ENCODE results near the gene SYT7. TPM values are rescaled to one million over a fixed set of nuclear protein-coding genes. Genes with fewer than 3 reads are reported as not detected.

SYT7 gene
- total RNA-seq, 3 donors from 2014 or later (not counting 1 experiment from before 2014, with no cell fraction given) = 0.07 TPM; not detected in 2

DNA sequence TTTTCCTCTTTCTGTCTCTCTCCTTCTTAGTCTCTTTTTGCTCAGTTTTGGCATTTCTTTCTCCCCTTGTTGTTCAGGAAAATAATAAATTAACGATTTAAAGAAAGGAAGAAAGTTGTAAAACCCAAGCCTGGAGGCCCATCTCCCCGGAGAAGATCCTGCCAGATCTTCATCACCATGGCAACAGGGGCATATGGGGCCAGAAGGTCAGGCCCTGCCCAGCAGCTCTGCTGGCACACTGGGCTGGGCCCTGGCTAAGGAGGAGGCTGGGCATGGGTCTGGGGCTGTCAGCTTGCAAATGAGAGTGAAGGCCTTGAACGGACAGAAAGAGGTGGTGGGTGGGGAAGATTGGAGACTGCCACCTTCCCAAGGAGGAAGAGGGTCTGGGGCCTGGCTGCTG is 69.5 kb downstream of the SYT7 start:
- peaks cover 25 to 27% of the 10 kb centered on the region in 2 donors for H3K27me3 Mint-ChIP-seq (ENCODE audit: low read depth in 2 of 2)
- Histone ChIP-seq H3K27ac (ENCODE audit: low read length) (no peak overlapping the region), H3K9me3 (ENCODE audit: control insufficient read depth, insufficient read depth, low read length) (no peaks in the 10 kb centered on the region), H3K27me3 (ENCODE audit: control insufficient read depth, insufficient read depth, low read length) (peaks cover 14% of the 10 kb centered on the region), H3K4me3 (ENCODE audit: low read length) (no peak overlapping the region), H3K4me1 (ENCODE audit: control insufficient read depth, insufficient read depth, low read length) (peaks cover 10% of the 10 kb centered on the region), H3K36me3 (ENCODE audit: control insufficient read depth, insufficient read depth, low read length) (no peaks in the 10 kb centered on the region)
- TF ChIP-seq, protein P1, sequence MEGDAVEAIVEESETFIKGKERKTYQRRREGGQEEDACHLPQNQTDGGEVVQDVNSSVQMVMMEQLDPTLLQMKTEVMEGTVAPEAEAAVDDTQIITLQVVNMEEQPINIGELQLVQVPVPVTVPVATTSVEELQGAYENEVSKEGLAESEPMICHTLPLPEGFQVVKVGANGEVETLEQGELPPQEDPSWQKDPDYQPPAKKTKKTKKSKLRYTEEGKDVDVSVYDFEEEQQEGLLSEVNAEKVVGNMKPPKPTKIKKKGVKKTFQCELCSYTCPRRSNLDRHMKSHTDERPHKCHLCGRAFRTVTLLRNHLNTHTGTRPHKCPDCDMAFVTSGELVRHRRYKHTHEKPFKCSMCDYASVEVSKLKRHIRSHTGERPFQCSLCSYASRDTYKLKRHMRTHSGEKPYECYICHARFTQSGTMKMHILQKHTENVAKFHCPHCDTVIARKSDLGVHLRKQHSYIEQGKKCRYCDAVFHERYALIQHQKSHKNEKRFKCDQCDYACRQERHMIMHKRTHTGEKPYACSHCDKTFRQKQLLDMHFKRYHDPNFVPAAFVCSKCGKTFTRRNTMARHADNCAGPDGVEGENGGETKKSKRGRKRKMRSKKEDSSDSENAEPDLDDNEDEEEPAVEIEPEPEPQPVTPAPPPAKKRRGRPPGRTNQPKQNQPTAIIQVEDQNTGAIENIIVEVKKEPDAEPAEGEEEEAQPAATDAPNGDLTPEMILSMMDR (IDR thresholded peaks at IDR 0.05) = no peak
- H3K36me3 Mint-ChIP-seq = no peaks in the 10 kb centered on the region
- H3K4me3 Mint-ChIP-seq = no peak overlapping the region
- H3K9me3 Mint-ChIP-seq = no peaks in the 10 kb centered on the region
- 55% methylated on average over 3 of the region's 3 CpGs for WGBS (ENCODE audit: insufficient coverage)
- H3K27ac Mint-ChIP-seq = no peak overlapping the region
- ATAC-seq (no peak), DNase-seq (no peak)
- intact Hi-C loops (cut with micrococcal nuclease) = no loop called here
- H3K4me1 Mint-ChIP-seq = peaks cover 6 to 9% of the 10 kb centered on the region in 2 donors

DNA sequence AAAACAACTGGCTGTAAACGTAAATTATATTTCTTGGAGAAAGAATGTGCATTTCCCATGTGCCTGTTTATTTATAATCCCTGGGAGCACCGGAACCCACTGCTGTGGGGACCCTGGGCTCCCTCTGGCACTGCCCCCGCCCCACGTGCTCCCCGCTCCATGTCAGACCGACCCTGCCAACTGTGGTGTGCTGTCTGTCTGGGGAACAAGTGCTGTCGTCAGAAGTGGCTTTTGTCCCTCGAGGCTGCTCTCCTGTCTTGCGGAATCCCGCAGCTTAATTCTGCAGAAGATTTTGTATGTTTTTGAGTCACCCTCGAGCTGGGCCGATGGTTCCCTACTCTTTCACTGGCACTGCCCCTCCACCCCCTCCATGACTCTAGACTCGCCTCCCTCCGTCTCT is 69.9 kb downstream of the SYT7 start:
- no peaks in the 10 kb centered on the region for H3K9me3 Mint-ChIP-seq
- Histone ChIP-seq H3K4me1 (ENCODE audit: control insufficient read depth, insufficient read depth, low read length) (peaks cover 9% of the 10 kb centered on the region), H3K9me3 (ENCODE audit: control insufficient read depth, insufficient read depth, low read length) (no peaks in the 10 kb centered on the region), H3K27ac (ENCODE audit: low read length) (no peak overlapping the region), H3K4me3 (ENCODE audit: low read length) (no peak overlapping the region), H3K36me3 (ENCODE audit: control insufficient read depth, insufficient read depth, low read length) (no peaks in the 10 kb centered on the region), H3K27me3 (ENCODE audit: control insufficient read depth, insufficient read depth, low read length) (peaks cover 15% of the 10 kb centered on the region)
- peaks cover 5% of the 10 kb centered on the region in 2 donors for H3K4me1 Mint-ChIP-seq
- TF ChIP-seq, protein P1 (IDR thresholded peaks at IDR 0.05) = no peak
- 88% methylated on average over 14 of the region's 14 CpGs for WGBS (ENCODE audit: insufficient coverage)
- H3K36me3 Mint-ChIP-seq = no peaks in the 10 kb centered on the region
- DNase-seq (no peak), ATAC-seq (no peak)
- H3K4me3 Mint-ChIP-seq = no peak overlapping the region
- H3K27me3 Mint-ChIP-seq (ENCODE audit: low read depth in 2 of 2) = peaks cover 26 to 32% of the 10 kb centered on the region in 2 donors
- no peak overlapping the region for H3K27ac Mint-ChIP-seq
- intact Hi-C loops (cut with micrococcal nuclease) = no loop called here

DNA sequence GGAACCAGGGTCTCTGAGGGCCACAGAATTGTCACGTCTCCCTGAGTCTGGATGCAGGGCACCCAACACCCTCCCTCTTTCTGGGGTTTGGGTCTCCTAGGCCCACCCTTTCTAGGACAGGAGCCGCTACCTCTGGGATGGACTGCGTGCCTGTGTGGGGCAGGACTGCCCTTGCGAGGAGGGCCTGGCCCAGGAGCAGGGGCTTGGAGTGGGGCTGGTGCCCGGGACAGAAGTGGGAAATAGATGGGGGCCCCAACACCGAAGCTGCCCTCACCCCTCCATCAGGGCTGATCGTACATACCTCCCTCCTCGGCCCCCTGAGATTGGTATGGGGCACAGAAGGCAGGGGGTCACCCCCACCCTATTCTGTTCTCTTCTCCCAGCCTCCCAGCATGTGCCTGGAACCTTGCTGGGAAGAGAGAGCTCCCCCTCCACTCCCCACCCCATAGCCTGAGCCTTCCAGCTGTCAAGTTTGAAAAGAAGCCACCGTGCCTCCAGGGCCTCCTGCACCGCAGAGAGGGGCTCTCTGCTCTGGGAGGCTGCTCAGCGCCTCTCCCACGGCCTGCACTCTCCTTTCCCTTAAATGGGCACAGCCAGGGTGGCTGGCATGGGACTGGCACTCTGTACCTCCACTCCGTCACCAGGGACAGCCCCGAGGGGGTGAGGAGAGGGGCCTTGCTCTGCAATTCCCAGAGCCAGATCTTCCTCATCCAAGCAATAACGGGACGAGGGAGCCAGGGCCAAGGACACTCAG is 70.5 kb downstream of the SYT7 start:
- H3K27me3 Mint-ChIP-seq (ENCODE audit: low read depth in 2 of 2) = peaks cover 26 to 37% of the 10 kb centered on the region in 2 donors
- Histone ChIP-seq H3K4me1 (ENCODE audit: control insufficient read depth, insufficient read depth, low read length) (peaks cover 9% of the 10 kb centered on the region), H3K27me3 (ENCODE audit: control insufficient read depth, insufficient read depth, low read length) (peaks cover 15% of the 10 kb centered on the region), H3K9me3 (ENCODE audit: control insufficient read depth, insufficient read depth, low read length) (no peaks in the 10 kb centered on the region), H3K4me3 (ENCODE audit: low read length) (no peak overlapping the region), H3K27ac (ENCODE audit: low read length) (no peak overlapping the region), H3K36me3 (ENCODE audit: control insufficient read depth, insufficient read depth, low read length) (no peaks in the 10 kb centered on the region)
- TF ChIP-seq, protein P1 (IDR thresholded peaks at IDR 0.05) = no peak
- 86% methylated on average over 12 of the region's 16 CpGs for WGBS (ENCODE audit: insufficient coverage)
- no peaks in the 10 kb centered on the region for H3K36me3 Mint-ChIP-seq
- no peaks in the 10 kb centered on the region for H3K9me3 Mint-ChIP-seq
- ATAC-seq = no peak
- no peak for DNase-seq
- H3K4me1 Mint-ChIP-seq = peaks cover 5% of the 10 kb centered on the region in 2 donors
- intact Hi-C loops (cut with micrococcal nuclease) = no loop called here
- no peak overlapping the region for H3K27ac Mint-ChIP-seq
- peak overlapping the region; percentile 56 for H3K4me3 Mint-ChIP-seq

All from natural killer cell (primary cell).